Activated CD8-positive, alpha-beta memory T cell treated with anti-CD3 and anti-CD28 coated beads for 36 hours (primary cell): ENCODE results near the gene PKHD1. TPM values are rescaled to one million over a fixed set of nuclear protein-coding genes. Genes with fewer than 3 reads are reported as not detected.

ENCODE experiments used
- CTCF ChIA-PET: fragments of 350-600 bp; sonication (Branson Sonifier 250); formaldehyde crosslinking; loops from one replicate; lab custom pipeline; 2021; ENCODE audit warnings: antibody characterized with exemption; lab: Charles Lee
- POLR2A ChIA-PET: fragments of 350-600 bp; sonication (Branson Sonifier 250); formaldehyde crosslinking; loops from one replicate; lab custom pipeline; 2021; ENCODE audit warnings: antibody characterized with exemption; lab: Charles Lee
- total RNA-seq, 2 experiments: library from RNA; stranded (reverse); gene quantifications; one replicate each; pipeline ENCODE4 v1.2.3, GENCODE V29; 2021

PKHD1 gene
- total RNA-seq, 2 experiments from 2014 or later: not detected

- ChIA-PET CTCF (no interaction called here), POLR2A (no interaction called here)
Observed at GRCh38 chr6:51618563-51618962, 468.9 kb downstream of the PKHD1 start.

GRCh38 chr6:51617751-51618150 lies 469.7 kb downstream of the PKHD1 start:
- POLR2A ChIA-PET: no interaction called here
- CTCF ChIA-PET: no interaction called here

GRCh38 chr6:51616243-51616642 lies 471.2 kb downstream of the PKHD1 start:
- ChIA-PET POLR2A (no interaction called here), CTCF (no interaction called here)

- ChIA-PET POLR2A (no interaction called here), CTCF (no interaction called here)
Observed at GRCh38 chr6:51614725-51615124, 472.7 kb downstream of the PKHD1 start.

GRCh38 chr6:51613558-51613957 lies 473.9 kb downstream of the PKHD1 start:
- CTCF ChIA-PET: interaction anchor here (0.7 kb wide), 1 partner anchor 730 kb away, joined by 3 read pairs; no protein-coding TSS in a partner anchor
- POLR2A ChIA-PET: no interaction called here

GRCh38 chr6:51608932-51609331 lies 478.5 kb downstream of the PKHD1 start:
- CTCF ChIA-PET: no interaction called here
- POLR2A ChIA-PET: no interaction called here

GRCh38 chr6:51608383-51608782 lies 479.0 kb downstream of the PKHD1 start:
- POLR2A ChIA-PET: no interaction called here
- CTCF ChIA-PET: no interaction called here

GRCh38 chr6:51600514-51600913 lies 486.9 kb downstream of the PKHD1 start:
- POLR2A ChIA-PET: no interaction called here

GRCh38 chr6:51598171-51598570 lies 489.2 kb downstream of the PKHD1 start:
- POLR2A ChIA-PET: no interaction called here
- CTCF ChIA-PET: no interaction called here

More at GRCh38 chr6:51600514-51600913, 486.9 kb downstream of the PKHD1 start:
- CTCF ChIA-PET: no interaction called here

GRCh38 chr6:51594981-51595380 lies 492.4 kb downstream of the PKHD1 start:
- POLR2A ChIA-PET: no interaction called here
- CTCF ChIA-PET: no interaction called here

- POLR2A ChIA-PET: no interaction called here
- CTCF ChIA-PET: no interaction called here
Observed at GRCh38 chr6:51585264-51585663, 502.1 kb downstream of the PKHD1 start.

- ChIA-PET POLR2A (no interaction called here), CTCF (no interaction called here)
Observed at GRCh38 chr6:51584163-51584562, 503.2 kb downstream of the PKHD1 start.

- POLR2A ChIA-PET: no interaction called here
- CTCF ChIA-PET: interaction anchor here (0.6 kb wide), 1 partner anchor 20 kb away, joined by 4 read pairs; no protein-coding TSS in a partner anchor
Observed at GRCh38 chr6:51578994-51579393, 508.4 kb downstream of the PKHD1 start.

- ChIA-PET CTCF (interaction anchor here (0.6 kb wide), 1 partner anchor 20 kb away, joined by 4 read pairs; no protein-coding TSS in a partner anchor), POLR2A (no interaction called here)
Observed at GRCh38 chr6:51578362-51578761, 509.1 kb downstream of the PKHD1 start.

GRCh38 chr6:51574040-51574439 lies 513.4 kb downstream of the PKHD1 start:
- ChIA-PET CTCF (no interaction called here), POLR2A (no interaction called here)

- ChIA-PET POLR2A (no interaction called here), CTCF (no interaction called here)
Observed at GRCh38 chr6:51571168-51571567, 516.2 kb downstream of the PKHD1 start.

GRCh38 chr6:51570168-51570921 lies 517.1 kb downstream of the PKHD1 start:
- POLR2A ChIA-PET: no interaction called here
- CTCF ChIA-PET: no interaction called here

GRCh38 chr6:51569594-51569993 lies 517.8 kb downstream of the PKHD1 start:
- ChIA-PET CTCF (no interaction called here), POLR2A (no interaction called here)

GRCh38 chr6:51568771-51569170 lies 518.6 kb downstream of the PKHD1 start:
- POLR2A ChIA-PET: no interaction called here
- CTCF ChIA-PET: interaction anchor here (0.6 kb wide), 1 partner anchor 17 kb away, joined by 3 read pairs; no protein-coding TSS in a partner anchor

- CTCF ChIA-PET: no interaction called here
Observed at GRCh38 chr6:51565472-51565871, 521.9 kb downstream of the PKHD1 start.

More at GRCh38 chr6:51565472-51565871, 521.9 kb downstream of the PKHD1 start:
- POLR2A ChIA-PET: no interaction called here
